OCI-LY7 (cell line): ENCODE measurements around the gene HPCA. TPM values are rescaled to one million over a fixed set of nuclear protein-coding genes. Genes with fewer than 3 reads are reported as not detected.

Experiments
- BruUV-seq: library from RNA; stranded (reverse); fragments of 400-500 nt; replicated peaks from 2 replicates; lab custom pipeline; 2021; lab: Mats Ljungman, UMichigan
- CTCF ChIA-PET: fragments of 300-600 bp; sonication (Branson Sonifier 250); formaldehyde crosslinking; loops from one replicate; lab custom pipeline; 2022; ENCODE audit warnings: antibody characterized with exemption; ENCODE audit not compliant: unreplicated experiment; lab: Charles Lee
- POLR2A ChIA-PET: fragments of 300-600 bp; sonication (Branson Sonifier 250); formaldehyde crosslinking; loops from one replicate; lab custom pipeline; 2022; ENCODE audit warnings: antibody characterized with exemption; lab: Charles Lee
- DNase-seq: peaks from one replicate; pipeline ENCODE4 v3.0.0-alpha.2; 2015; ENCODE audit warnings: low spot score
- H2AFZ ChIP-seq: fragments of 200-600 bp; sonication (generic), shearing (Covaris generic); 2 replicates; pipeline ENCODE4 v1.6.1; 2014; ENCODE audit warnings: mild to moderate bottlenecking, antibody characterized with exemption, low read length, moderate library complexity
- H3K27ac ChIP-seq: fragments of 200-600 bp; sonication (generic); 2 replicates; pipeline ENCODE4 v1.5.1; 2014; ENCODE audit warnings: mixed run types, low read depth, mild to moderate bottlenecking, moderate library complexity, low read length, inconsistent platforms; ENCODE audit not compliant: poor library complexity, severe bottlenecking
- H3K36me3 ChIP-seq: fragments of 200-600 bp; sonication (generic); 2 replicates; pipeline ENCODE4 v1.6.1; 2014; ENCODE audit warnings: mild to moderate bottlenecking, antibody characterized with exemption, low read length, moderate library complexity, mixed read lengths; ENCODE audit not compliant: insufficient read depth
- H3K4me1 ChIP-seq: fragments of 200-600 bp; sonication (generic); 2 replicates; pipeline ENCODE4 v1.5.1; 2014; ENCODE audit warnings: mild to moderate bottlenecking, low read length; ENCODE audit not compliant: insufficient read depth, poor library complexity, severe bottlenecking
- H3K4me2 ChIP-seq: fragments of 200-600 bp; sonication (generic); 2 replicates; pipeline ENCODE4 v1.6.1; 2014; ENCODE audit warnings: mild to moderate bottlenecking, low read length
- H3K4me3 ChIP-seq: fragments of 200-600 bp; sonication (generic); 2 replicates; pipeline ENCODE4 v1.5.1; 2014; ENCODE audit warnings: mild to moderate bottlenecking, low read depth, low read length; ENCODE audit not compliant: poor library complexity, severe bottlenecking
- H3K79me2 ChIP-seq: fragments of 200-600 bp; sonication (generic); 2 replicates; pipeline ENCODE4 v1.6.1; 2016; ENCODE audit warnings: low read depth, mild to moderate bottlenecking, low read length, moderate library complexity, mixed read lengths; ENCODE audit not compliant: insufficient read depth
- H3K9me2 ChIP-seq: fragments of 200-600 bp; sonication (generic); 2 replicates; pipeline ENCODE4 v1.6.1; 2016; ENCODE audit warnings: mild to moderate bottlenecking, low read length, mixed read lengths; ENCODE audit not compliant: insufficient read depth
- H3K9me3 ChIP-seq: fragments of 200-600 bp; sonication (generic); 2 replicates; pipeline ENCODE4 v1.6.1; 2014; ENCODE audit warnings: mild to moderate bottlenecking, mixed run types, low read length, mixed read lengths
- H4K20me1 ChIP-seq: fragments of 200-600 bp; sonication (generic); 2 replicates; pipeline ENCODE4 v1.6.1; 2014; ENCODE audit warnings: mild to moderate bottlenecking, antibody characterized with exemption, low read length, moderate library complexity, mixed read lengths; ENCODE audit not compliant: insufficient read depth
- EZH2phosphoT487 ChIP-seq: fragments of 200-600 bp; sonication (generic); IDR thresholded peaks from 2 replicates; pipeline ENCODE4 v1.6.1; 2018; ENCODE audit warnings: low read depth, borderline replicate concordance, mild to moderate bottlenecking, mixed run types, antibody characterized with exemption, low read length, moderate library complexity, mixed read lengths
- intact Hi-C: fragments of 100-400 bp; cut with micrococcal nuclease; formaldehyde crosslinking; loops from one replicate; pipeline ENCODE4 v1.10.0; 2022; ENCODE audit not compliant: unreplicated experiment
- total RNA-seq, 2 experiments: library from RNA; depleted of rRNA in 1 of 2; stranded (reverse); fragments of >200 nt in 1 of 2; shearing (Covaris generic) in 1 of 2; gene quantifications; 2 replicates each; pipeline ENCODE4 v1.2.3, GENCODE V29; 2014 to 2022
- TF ChIP-seq, protein P1 (sequence below): fragments of 200-600 bp; sonication (generic); conservative IDR thresholded peaks from 2 replicates; pipeline ENCODE4 v1.5.1; 2014; ENCODE audit warnings: mild to moderate bottlenecking, antibody characterized with exemption, low read length, moderate library complexity, mixed read lengths

HPCA gene
- total RNA-seq, 2 experiments from 2014 or later = 0.36 to 3.3 TPM

DNA sequence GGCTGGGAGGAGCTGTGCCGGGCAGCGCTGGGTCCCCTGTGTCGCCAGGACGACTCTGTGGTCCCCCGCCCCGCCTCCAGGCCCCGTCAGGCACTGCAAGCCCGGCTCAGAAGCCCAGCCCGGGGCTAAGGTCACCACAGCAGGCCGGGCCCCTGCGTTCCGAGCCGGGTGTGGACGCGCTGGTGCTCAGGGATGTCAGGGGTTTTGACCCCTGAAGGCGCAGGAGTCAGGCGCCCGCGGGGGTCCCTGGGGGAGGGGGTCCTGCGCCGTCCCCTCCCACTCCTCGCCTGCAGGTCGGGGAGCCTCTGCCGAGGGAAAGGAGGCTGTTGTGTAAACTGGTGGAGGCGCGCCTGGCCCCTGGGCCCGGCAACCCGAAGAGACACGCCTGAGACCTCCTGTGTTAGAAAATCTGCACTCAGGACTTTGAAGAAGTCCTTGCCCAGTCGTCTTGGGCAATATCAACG is 38.6 kb downstream of the HPCA start:
- Histone ChIP-seq H3K4me1 (no peaks in the 10 kb centered on the region), H3K36me3 (no peaks in the 10 kb centered on the region), H3K79me2 (no peaks in the 10 kb centered on the region), H3K4me2 (no peak overlapping the region), H4K20me1 (no peaks in the 10 kb centered on the region), H3K27ac (no peak overlapping the region), H2AFZ (no peak overlapping the region), H3K9me3 (no peaks in the 10 kb centered on the region), H3K4me3 (no peak overlapping the region), H3K9me2 (no peaks in the 10 kb centered on the region)
- intact Hi-C loops = no loop called here
- TF ChIP-seq, protein P1, sequence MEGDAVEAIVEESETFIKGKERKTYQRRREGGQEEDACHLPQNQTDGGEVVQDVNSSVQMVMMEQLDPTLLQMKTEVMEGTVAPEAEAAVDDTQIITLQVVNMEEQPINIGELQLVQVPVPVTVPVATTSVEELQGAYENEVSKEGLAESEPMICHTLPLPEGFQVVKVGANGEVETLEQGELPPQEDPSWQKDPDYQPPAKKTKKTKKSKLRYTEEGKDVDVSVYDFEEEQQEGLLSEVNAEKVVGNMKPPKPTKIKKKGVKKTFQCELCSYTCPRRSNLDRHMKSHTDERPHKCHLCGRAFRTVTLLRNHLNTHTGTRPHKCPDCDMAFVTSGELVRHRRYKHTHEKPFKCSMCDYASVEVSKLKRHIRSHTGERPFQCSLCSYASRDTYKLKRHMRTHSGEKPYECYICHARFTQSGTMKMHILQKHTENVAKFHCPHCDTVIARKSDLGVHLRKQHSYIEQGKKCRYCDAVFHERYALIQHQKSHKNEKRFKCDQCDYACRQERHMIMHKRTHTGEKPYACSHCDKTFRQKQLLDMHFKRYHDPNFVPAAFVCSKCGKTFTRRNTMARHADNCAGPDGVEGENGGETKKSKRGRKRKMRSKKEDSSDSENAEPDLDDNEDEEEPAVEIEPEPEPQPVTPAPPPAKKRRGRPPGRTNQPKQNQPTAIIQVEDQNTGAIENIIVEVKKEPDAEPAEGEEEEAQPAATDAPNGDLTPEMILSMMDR = no peak
- no peak for TF ChIP-seq EZH2phosphoT487
- ChIA-PET POLR2A (no interaction called here), CTCF (no interaction called here)
- BruUV-seq = no TSS peak
- no peak for DNase-seq

DNA sequence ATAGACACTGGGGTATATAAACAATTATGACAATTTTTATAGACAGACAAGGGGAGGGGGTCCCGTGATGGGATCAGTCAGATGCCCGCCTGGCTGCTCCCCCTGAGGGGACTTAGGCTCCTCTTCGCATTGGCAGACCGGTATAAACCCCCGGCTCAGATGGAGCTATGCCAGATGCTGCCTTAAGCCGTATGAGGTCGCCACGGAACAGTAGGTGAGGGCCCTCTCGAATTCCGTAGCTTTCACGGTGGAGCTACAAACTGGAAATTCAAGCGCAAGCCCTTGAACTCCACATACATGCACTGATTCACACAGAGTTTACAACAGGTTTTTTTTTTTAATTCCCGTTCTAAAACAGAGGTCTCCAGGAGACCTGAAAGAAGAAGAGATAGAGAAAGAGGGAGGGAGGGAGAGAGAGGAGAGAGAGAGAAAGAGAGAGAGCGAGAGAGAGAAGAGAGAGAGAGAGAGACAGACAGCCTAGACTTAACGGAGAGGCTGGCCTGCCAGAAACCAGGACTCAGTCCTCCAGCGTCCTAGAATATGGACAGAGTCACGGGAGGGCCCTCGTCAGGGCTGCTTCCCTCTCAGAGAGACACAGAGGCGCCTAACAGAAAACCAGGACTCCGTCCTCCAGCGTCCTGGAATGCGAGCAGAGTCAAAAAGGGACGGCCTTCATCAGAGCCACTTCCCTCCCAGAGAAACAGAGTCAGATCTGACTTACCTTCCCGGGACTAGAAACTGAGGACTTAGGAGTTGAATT is 39.3 kb downstream of the HPCA start:
- H2AFZ ChIP-seq = no peak overlapping the region
- ChIA-PET CTCF (interaction anchor here (0.7 kb wide), 1 partner anchor 130 kb away, joined by 3 read pairs; no protein-coding TSS in a partner anchor), POLR2A (interaction anchor here (0.7 to 0.9 kb wide), 2 partner anchors 132 to 155 kb away, joined by 3 to 9 read pairs; partner anchors contain the start of gene AZIN2)
- intact Hi-C loops = no loop called here
- TF ChIP-seq EZH2phosphoT487 = no peak
- TF ChIP-seq, protein P1 = no peak
- H3K36me3 ChIP-seq = no peaks in the 10 kb centered on the region
- H3K9me3 ChIP-seq = no peaks in the 10 kb centered on the region
- H3K4me1 ChIP-seq = no peaks in the 10 kb centered on the region
- no peak overlapping the region for H3K4me2 ChIP-seq
- no peaks in the 10 kb centered on the region for H4K20me1 ChIP-seq
- H3K9me2 ChIP-seq = no peaks in the 10 kb centered on the region
- H3K79me2 ChIP-seq = no peaks in the 10 kb centered on the region
- H3K4me3 ChIP-seq = no peak overlapping the region
- no peak overlapping the region for H3K27ac ChIP-seq
- BruUV-seq = no TSS peak
- DNase-seq = no peak

DNA sequence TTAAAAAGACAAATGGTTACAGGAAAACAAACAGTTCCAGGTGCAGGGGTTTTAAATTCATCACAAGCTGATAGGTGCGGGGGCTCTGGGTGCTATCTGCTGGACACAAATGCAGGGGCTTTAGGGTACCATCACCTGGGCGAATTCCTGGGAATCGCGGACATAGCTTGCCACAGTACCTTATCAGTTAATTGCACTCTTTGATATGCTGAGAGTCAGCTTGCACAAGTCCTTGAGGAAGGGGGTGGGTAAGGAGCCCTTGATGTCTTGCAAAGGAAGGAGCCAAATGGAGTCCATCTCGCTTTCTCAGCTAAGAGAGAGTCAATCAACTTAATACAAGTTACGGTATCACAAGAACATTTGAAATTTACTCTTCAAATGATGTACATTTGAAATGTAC is 40.3 kb downstream of the HPCA start:
- Histone ChIP-seq H3K79me2 (no peaks in the 10 kb centered on the region), H3K9me3 (no peaks in the 10 kb centered on the region), H4K20me1 (no peaks in the 10 kb centered on the region), H3K4me2 (no peak overlapping the region), H3K9me2 (no peaks in the 10 kb centered on the region), H3K4me1 (no peaks in the 10 kb centered on the region), H3K36me3 (no peaks in the 10 kb centered on the region), H3K27ac (no peak overlapping the region), H3K4me3 (no peak overlapping the region), H2AFZ (no peak overlapping the region)
- BruUV-seq = no TSS peak
- POLR2A ChIA-PET = interaction anchor here (0.6 to 0.9 kb wide), 3 partner anchors 131 to 511 kb away, joined by 3 to 9 read pairs (median 7); partner anchors contain the start of gene AZIN2
- no peak for TF ChIP-seq EZH2phosphoT487
- TF ChIP-seq, protein P1 = no peak
- intact Hi-C loops = no loop called here
- DNase-seq = no peak
- CTCF ChIA-PET = no interaction called here
